GM18511 (cell line): Measurements from ENCODE around the gene TUBAL3.

Source experiments
- ATAC-seq: cut with Tn5 transposase; IDR thresholded peaks from one replicate; pipeline ENCODE4 v1.9.1; 2021; ENCODE audit warnings: mild to moderate bottlenecking, moderate library complexity; ENCODE audit not compliant: unreplicated experiment

Gene TUBAL3

DNA sequence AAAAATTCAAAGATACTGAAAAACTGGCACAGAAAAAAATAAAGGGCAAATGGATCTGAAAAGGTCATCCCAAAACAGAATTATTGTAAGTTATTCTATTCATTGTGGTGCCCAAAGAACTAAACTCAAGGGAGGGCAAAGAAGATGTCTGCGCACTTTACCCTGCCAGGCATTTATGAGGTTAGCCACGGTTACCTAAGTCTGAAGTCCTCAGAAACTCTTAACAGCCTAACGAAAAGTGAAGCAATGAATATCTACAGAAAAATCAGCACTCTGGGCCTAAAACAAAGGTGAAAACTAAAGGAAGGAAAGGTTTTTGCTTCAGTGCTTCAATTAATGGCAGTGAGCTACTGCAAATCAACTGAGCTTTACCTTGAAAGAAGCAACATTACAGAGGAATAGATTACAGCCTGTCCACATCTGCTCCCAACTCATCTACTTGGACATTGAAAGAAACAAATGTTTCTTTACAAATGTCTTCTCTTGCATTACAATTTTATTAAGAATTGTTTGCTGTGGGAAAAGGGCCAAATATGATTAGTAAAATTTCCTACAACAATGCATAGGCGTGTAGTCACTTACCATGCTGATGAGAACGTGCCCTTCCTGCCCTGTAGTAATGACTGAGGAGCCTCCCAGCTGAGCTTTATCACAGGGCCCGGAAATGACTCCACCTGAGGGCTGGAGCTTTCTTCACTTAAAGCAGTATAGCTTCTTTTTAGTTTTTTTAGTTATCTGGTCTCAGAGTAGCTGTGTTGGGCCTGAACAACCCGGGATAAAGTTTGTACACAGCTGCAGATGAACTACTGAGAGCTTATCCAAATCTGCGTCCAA lies at the start of gene TUBAL3:
TUBAL3 (minus strand) TSS at position 621 of the 834 bp plus-strand sequence; CDS start at position 585, 36 bp downstream.
- ATAC-seq: no peak

DNA sequence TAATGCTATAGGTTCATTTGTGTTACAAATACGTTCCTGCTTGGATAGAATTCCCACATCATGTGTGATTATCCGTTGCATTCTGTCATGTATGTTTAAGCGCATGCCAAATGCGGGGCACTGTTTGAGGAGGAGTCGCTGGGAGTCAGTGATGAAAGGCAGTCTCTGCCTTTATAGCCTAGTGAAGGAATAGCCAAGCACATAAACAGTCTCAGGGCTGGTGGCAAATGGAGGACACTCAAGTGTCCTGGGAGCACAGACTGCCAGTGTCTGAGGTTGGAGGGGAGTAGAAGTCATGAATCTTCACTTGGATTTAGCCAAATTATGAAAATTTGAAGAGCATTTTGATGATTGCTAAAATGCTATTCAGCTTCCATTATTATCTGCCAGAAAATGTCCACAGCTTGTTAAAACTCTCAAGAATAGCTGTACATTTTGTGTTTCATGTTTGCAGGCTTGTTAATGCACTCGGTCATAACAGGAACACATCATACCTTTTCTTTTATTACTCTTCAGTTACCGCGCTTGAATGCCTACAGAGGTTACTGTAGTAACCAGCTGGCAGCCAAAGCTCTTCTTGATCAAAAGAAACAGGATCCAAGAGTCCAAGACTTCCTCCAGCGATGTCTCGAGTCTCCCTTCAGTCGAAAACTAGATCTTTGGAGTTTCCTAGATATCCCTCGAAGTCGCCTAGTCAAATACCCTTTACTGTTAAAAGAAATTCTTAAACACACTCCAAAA lies 49.3 kb upstream of the TUBAL3 start:
- no peak for ATAC-seq

DNA sequence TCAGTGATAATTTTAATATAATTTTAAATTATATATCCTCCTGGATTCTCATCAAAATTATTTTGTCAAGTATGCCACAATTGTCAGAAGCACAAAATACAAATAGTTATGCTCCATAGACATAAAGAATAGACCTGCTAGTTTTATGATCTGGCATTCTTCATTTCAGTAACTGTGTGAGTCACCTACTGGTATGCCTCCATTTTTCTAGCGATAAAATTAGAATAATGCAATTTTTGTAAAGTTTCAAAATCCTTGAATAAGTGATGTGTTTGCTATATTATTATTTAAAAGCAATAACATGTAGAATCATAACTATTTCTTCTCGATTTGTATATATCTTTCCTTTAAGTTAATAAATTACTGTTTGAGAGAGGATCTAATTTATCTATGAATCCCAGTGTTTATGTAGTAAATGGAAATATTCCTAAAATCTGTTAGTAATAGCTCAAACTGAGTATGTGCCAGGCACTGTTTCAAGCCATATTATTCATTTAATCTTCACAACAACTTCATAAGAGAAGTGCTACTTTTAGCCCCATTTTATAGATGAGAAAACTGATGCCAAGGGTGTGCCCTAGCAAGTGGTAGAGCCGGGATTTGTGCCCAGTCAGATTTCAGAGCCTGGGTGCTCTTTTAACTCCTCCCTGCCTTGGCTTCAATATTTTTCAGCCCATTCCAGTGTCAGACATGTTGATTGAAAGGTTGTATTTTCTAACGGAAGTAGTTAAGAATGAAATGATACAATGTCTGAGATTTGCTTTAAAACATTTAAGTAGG lies 46.2 kb upstream of the TUBAL3 start:
- no peak for ATAC-seq

- no peak for ATAC-seq
These were observed 45.2 kb upstream of the TUBAL3 start for GRCh38 chr10:5449823-5450222.

- no peak for ATAC-seq
These were observed 44.6 kb upstream of the TUBAL3 start for GRCh38 chr10:5449227-5449626.

DNA sequence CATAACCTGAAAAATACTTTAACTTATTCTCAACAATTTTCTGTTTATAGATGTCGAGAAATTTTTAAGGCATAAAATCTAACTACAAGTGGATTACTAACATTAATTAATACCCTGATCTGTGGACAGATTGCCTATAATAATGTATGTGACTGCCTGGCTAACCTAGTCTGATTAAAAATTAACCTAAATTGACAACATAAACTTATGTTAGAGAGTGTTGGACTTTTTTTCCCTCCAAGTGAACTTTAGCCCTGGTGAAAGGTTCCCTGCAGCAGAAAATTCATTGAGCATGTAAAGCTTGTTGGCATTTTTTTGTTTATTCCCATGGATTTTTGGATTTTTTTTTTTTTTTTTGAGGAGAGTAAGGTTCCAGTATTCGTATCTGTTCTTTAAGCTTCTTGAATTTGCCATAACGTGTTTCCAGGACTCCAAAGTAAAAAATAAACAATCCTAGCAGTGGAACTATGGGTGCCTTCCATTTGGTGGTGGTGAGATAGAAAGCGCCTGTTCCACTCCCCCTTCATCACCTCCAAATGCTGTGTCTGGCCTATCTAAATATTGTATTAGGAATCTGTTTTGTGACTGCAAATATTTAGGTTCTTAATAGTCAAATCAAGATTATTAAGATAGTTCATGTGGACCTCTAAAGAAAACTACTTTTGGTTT lies 43.8 kb upstream of the TUBAL3 start:
- ATAC-seq: no peak

GRCh38 chr10:5447611-5448071 lies 43.0 kb upstream of the TUBAL3 start:
- peak; percentile 57 for ATAC-seq

- no peak for ATAC-seq
These were observed 42.4 kb upstream of the TUBAL3 start for GRCh38 chr10:5447056-5447455.

DNA sequence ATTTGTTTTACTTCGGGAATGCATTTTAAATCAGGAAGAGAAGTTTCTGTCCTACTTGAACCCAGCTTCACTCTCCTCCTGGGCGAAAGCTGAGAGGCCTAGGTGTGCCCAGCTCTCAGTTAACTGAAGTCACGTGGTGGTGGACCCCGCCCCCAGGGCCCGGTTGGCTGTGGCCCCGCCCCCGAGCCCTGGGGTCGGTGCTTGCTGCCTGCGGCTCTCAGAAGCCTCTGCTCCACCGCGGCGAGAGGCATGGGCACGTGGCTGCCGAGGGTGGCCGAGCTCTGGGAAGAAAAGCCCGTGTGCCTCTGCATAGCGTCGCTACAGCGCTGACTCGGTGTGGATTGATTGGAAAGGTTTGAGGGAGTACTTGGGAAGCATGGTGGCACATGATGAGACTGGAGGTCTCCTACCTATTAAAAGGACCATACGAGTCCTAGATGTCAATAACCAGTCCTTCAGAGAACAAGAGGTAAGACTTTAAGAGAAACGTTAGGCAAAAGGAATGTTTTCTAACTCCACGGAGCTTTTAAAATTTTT lies 41.8 kb upstream of the TUBAL3 start:
- peak; percentile 32 for ATAC-seq

DNA sequence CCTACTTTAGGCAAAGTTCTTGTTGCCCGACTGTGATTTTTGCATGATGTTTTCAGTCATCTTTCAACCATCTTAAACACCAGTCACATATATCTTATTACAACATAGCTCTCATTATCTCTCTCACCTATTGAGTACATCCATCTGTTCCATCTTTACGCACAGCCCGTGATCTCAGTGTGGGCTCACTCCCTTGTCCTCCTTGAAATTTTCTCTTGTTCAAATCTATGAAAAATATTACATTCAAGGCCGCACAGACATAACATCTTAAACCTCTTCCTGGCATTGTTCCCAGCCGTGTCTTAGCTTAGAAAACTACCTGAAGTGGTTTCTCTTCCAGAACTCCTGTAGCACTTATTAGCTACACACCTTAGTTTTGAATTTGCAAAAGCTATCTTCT lies 40.4 kb upstream of the TUBAL3 start:
- ATAC-seq: no peak

DNA sequence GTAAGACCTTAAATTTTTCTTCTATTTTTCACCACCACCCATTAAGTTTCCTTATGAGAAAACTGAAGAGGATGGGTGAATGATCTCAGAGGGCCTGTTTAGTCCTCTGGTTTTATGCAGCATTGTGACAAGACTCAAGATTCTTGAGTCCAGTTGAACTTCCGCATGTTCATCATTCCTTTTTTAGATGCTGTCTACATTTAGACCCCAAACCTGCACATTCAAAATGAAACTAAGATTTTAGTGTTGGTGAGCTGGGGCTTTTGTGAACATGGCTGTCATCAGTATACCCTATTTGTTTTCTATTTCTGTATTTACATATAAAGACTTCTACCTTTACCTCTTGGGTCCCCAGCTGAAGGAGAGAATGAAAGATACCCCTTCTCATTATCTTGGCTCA lies 38.8 kb upstream of the TUBAL3 start:
- ATAC-seq: peak; percentile 78

- ATAC-seq: peak; percentile 47
These were observed 38.4 kb upstream of the TUBAL3 start for GRCh38 chr10:5442990-5443370.

GRCh38 chr10:5442065-5442989 lies 37.7 kb upstream of the TUBAL3 start:
- ATAC-seq: no peak

DNA sequence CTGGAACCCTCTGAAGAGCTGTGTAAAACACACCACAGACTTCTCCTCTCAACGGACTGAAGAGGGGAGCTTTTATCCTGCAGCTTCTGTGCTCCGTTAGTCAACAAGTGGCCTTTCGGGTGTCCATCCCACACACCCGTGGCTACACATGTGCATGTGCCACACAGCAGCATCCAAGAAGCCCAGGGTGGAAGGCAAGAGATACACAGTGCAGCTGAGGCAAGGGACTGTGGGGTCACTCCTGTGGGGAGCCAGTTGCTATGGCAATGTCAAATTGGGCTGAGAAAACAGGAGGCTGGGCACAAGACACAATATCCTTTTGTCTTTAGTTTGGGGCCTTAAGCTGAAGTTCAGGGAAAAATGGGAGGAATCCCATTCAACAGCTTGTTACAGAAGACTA lies 36.5 kb upstream of the TUBAL3 start:
- no peak for ATAC-seq

GRCh38 chr10:5440206-5440605 lies 35.6 kb upstream of the TUBAL3 start:
- ATAC-seq: no peak

DNA sequence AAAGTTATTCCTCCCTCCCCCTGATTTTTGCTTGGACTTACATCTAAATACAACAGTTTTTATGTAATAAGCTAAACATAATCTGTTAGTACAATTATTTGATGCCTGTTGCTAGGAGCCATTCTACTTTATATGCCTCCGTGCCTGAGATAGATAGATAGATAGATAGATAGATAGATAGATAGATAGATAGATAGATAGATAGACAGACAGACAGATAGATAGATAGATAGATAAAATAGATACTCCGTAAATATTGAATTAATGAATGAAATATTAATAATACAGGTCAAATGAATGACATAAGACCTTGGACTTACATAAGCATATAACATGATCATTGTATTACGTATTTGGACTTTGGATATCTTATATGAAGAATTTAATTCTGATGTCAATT lies 30.7 kb upstream of the TUBAL3 start:
- no peak for ATAC-seq

- ATAC-seq: peak; percentile 67
These were observed 29.6 kb upstream of the TUBAL3 start for GRCh38 chr10:5434017-5434753.

DNA sequence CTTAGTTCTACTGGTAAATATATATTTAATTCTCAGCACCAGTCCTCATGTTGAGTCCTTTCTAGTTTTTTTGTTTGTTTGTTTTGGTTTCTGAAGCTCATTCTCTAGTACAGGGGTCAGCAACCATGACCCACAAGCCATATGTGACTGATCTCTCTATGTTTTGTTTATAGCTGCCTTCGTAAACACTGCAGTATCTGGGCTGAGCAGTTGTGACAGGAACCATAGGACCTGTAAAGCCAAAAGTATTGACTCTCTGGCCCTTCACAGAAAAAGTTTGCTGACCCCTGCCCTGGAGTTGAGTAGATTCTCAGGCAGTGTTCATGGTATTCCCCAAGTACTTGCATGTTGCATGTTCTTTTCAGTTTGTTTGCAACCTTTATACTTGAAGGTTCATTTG lies 28.6 kb upstream of the TUBAL3 start:
- ATAC-seq: no peak

GRCh38 chr10:5428133-5428532 lies 23.5 kb upstream of the TUBAL3 start:
- ATAC-seq: no peak
